ENCODE data around the gene SIT1. TPM values are rescaled to one million over a fixed set of nuclear protein-coding genes. Genes with fewer than 3 reads are reported as not detected.

Gene SIT1
- total and polyA plus RNA-seq, 2 donors (not counting 3 experiments of a cell fraction or from before 2014, with no cell fraction given), result not detected

GRCh38 chr9:35656831-35657545 lies 6.3 kb upstream of the SIT1 start:
- FAIRE-seq (no peak), DNase-seq (ENCODE audit: low read depth, low spot score) (peak; percentile 53)
- ChIA-PET POLR2A (no interaction called here), CTCF (interaction anchor here (1.1 to 10.0 kb wide), 10 partner anchors 8 to 134 kb away, joined by 3 to 227 read pairs (median 6); partner anchors contain the start of genes MSMP and TPM2)
- dilution Hi-C loops (cut with MboI; ENCODE audit: extremely low pct_ligation_motif_present, low sequenced_read_pairs), result no loop called here
- Histone ChIP-seq H4K20me1 (replicated peaks; ENCODE audit: control insufficient read depth, extremely low read depth, insufficient read depth, low read length) (no peaks in the 10 kb centered on the region), H3K79me2 (ENCODE audit: control insufficient read depth, insufficient read depth, low read length) (peaks cover 4% of the 10 kb centered on the region), H3K9me3 (replicated peaks; ENCODE audit: control insufficient read depth, insufficient read depth, low read length) (no peaks in the 10 kb centered on the region), H3K9ac (replicated peaks; ENCODE audit: extremely low read depth, insufficient read depth, low read length) (peak overlapping the region; percentile 14), H2AFZ (ENCODE audit: low read depth, low read length) (peak overlapping the region; percentile 45), H3K36me3 (ENCODE audit: control insufficient read depth in 2 of 2, extremely low read depth in 1 of 2, insufficient read depth in 2 of 2, low read length in 2 of 2) (peaks cover 0 to 8% of the 10 kb centered on the region in 2 experiments), H3K4me1 (ENCODE audit: control insufficient read depth, extremely low read depth, insufficient read depth, low read length) (peaks cover 9% of the 10 kb centered on the region), H3K27ac (ENCODE audit: insufficient read depth, low read depth, low read length) (peak overlapping the region; percentile 94), H3K4me2 (ENCODE audit: insufficient read depth, low read length) (peak overlapping the region; percentile 37), H3K4me3 (replicated peaks in 1 of 3; ENCODE audit: insufficient read depth in 1 of 3, low read depth in 1 of 3, low read length in 3 of 3) (peak overlapping the region in 2 of 3 experiments; percentile 4 to 29), H3K9me1 (replicated peaks; ENCODE audit: control insufficient read depth, extremely low read depth, insufficient read depth, low read length) (no peaks in the 10 kb centered on the region), H3K27me3 (ENCODE audit: control insufficient read depth in 2 of 2, insufficient read depth in 2 of 2, low read length in 2 of 2) (no peaks in the 10 kb centered on the region)
- BruUV-seq (replicated peaks), result no TSS peak
- no peak for TF ChIP-seq MAX (IDR thresholded peaks at IDR 0.05; ENCODE audit: insufficient read depth, insufficient read length)
- TF ChIP-seq EZH2 (IDR thresholded peaks at IDR 0.05; ENCODE audit: borderline replicate concordance, low read depth, low read length, severe bottlenecking), result no peak
- no peak for TF ChIP-seq POLR2A (IDR thresholded peaks at IDR 0.05; ENCODE audit: low read depth, low read length)
- no peak for TF ChIP-seq MYC (IDR thresholded peaks at IDR 0.05; ENCODE audit: low read depth, low read length)
- TF ChIP-seq POLR2AphosphoS5 (IDR thresholded peaks at IDR 0.05; ENCODE audit: insufficient read depth, low read depth, low read length), result no peak
- no peak for TF ChIP-seq CTCF (IDR thresholded peaks at IDR 0.05; ENCODE audit: extremely low read depth in 1 of 2, insufficient read depth in 1 of 2, low read depth in 1 of 2, low read length in 2 of 2)
- no peak for TF ChIP-seq JUN (IDR thresholded peaks at IDR 0.05; ENCODE audit: borderline replicate concordance, insufficient read depth, insufficient read length, low read depth)
- TF ChIP-seq GATA2 (IDR thresholded peaks at IDR 0.05; ENCODE audit: insufficient read depth, insufficient read length, low read depth, low read length), result no peak
- no peak for TF ChIP-seq FOS (IDR thresholded peaks at IDR 0.05; ENCODE audit: borderline replicate concordance, insufficient read depth, low read length)
- intact Hi-C loops (cut with micrococcal nuclease), result loop anchor here (1.0 to 5.0 kb wide), 4 partner anchors 53 to 250 kb away; partner anchors contain the start of genes HRCT1, RUSC2 and SPAAR

All from endothelial cell of umbilical vein (primary cell).